ENCODE data around the gene SNX20.
A peak's percentile ranks its signal among the peaks of the same experiment; 100 is the strongest.

Gene SNX20

DNA sequence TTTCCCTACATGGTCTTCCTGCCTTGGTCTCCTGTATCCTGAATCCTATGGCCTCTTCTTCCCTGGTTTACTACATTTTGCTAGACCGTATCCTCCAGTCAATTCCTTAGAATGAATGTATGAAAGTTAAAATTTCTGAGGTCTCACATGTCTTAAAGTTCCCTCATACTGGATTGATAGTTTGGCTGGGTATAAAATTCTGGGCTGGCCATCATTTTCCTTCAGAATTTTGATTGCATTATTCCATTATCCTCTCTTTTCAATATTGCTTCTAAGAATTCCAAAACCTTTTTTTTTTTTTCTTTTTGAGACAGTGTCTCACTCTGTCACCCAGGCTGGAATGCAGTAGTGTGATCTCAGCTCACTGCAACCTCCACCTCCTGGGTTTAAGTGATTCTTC is 23.1 kb upstream of the SNX20 start:
- DNase-seq = no peak

DNA sequence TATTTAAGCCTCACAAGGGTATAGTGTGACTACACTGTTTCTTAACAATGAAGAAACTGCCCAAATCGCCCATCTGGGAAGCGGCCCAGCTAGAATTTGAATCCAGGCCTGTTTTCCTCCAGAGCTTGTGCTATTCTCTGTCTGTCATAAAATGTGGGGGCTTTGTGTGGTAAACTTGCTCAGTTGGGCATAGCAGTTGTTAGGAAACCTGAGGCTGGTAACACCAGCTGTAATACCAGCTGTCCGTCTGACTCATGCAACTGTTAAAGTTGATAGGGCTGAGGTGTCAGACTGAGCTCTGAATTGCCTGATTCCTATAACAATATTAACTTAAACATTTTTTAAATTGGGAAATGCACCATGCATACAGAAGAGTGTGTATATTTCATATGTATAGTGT is 21.6 kb upstream of the SNX20 start:
- DNase-seq = no peak

DNA sequence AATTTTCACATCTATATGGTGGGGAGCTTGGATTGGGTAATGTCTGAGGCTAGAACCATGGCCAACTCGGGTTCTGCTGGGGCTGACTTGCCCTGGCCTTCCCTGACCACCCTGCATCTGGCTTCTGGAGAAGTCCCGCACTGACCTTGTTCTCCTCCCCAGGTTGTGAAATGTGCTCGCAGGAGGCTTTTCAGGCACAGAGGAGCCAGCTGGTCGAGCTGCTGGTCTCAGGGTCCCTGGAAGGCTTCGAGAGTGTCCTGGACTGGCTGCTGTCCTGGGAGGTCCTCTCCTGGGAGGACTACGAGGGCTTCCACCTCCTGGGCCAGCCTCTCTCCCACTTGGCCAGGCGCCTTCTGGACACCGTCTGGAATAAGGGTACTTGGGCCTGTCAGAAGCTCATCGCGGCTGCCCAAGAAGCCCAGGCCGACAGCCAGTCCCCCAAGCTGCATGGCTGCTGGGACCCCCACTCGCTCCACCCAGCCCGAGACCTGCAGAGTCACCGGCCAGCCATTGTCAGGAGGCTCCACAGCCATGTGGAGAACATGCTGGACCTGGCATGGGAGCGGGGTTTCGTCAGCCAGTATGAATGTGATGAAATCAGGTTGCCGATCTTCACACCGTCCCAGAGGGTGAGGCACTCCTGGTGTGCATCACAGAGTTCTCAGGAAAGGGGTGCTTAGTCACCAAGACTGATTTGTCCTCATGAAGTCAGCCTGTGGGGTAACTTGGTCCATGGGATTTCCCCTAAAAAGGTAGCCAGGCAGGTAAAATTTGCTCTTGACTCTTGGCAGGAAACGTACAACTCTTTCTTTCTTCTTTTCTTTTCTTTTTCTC is 18.4 kb upstream of the SNX20 start:
- DNase-seq = peak; percentile 73 to 81

DNA sequence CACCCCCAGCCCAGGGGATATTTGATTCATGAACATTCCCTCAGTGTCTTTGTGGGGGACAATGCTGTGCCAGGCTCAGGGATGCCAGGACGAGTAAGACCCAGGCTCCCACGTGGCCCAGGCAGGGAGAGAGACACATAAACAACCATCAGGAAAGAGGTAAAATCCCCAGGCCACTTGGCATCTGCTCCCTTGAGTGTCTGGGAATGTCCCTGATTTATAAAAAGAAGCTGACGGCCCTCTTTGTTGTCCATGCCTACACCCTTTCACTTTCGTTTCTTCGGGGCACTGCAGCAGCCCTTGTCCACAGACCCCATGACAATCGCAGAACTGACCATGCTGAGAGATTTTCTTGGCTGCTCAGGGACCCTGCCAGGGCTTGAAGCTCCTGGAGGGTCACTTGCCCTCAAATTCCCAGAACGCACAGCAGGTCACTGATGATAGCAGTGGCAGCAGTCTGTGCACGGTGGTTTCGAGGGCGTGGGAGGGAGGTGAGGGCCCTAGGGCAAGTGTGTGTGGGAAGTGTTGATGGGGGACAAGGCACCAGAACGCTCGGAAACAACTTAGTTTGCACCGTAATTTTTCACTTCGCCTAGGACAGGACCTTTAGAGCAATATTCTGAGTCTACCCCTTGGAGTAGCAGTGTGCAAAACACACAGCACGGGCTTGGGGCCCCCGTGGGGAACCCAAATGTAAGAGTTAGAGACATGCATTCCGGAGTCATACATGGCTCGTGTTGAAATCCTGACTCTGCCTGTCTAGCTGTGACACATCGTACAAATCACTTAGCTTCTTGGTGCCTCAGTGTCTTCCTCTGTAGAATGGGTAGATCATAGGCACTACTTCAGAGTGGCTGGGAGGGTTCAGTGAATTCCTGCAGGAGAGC is 17.0 kb upstream of the SNX20 start:
- DNase-seq = peak; percentile 76 to 80

DNA sequence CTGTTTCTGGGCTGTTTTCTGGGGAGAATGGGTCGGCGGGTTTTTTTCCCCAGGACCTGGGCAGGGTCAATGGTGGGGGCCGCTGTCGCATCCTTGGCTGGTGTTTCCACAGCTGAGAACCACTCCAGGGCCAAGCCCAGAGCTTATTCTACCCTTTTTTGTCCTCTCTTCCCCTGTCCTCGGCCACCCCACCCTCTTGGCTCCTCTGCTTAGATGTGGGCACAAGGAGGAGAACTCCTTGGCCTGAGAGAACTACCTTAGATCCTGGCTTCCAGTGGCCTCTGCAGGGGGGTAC is 16.3 kb upstream of the SNX20 start:
- DNase-seq = no peak

DNA sequence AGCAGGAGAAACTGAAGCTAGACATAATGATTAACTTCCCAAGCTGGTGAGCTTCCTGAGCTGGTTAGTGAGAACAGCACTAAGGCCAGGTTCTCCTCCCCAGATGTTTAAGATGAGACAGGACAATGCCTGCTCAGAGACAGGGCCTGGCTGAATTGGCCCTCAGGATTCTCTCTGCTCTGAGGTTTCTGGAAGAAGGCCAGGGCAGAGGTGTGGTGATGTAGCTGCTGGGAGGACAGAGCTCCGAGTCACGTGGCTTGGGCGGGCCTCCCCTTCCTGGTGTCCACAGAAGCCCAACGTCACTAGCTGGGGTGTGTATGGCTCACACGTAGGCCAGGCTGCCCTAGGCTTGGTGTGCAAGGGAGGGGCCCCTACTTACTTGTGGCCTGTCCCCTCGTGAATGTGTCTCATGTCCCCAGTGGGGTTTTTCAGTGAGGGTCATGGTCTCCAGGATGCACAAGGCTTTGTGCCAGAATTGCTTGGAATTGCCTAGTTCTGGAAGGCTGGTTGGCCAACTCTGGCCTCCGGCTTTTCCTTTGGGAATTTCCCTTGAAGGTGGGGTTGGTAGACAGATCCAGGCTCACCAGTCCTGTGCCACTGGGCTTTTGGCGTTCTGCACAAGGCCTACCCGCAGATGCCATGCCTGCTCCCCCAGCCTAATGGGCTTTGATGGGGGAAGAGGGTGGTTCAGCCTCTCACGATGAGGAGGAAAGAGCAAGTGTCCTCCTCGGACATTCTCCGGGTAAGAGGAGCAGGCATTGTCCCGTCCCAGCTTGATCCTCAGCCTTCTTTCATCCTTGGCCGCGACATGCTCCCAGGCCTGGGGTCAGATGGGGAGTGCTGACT is 15.7 kb upstream of the SNX20 start:
- DNase-seq = peak; percentile 80 to 86

DNA sequence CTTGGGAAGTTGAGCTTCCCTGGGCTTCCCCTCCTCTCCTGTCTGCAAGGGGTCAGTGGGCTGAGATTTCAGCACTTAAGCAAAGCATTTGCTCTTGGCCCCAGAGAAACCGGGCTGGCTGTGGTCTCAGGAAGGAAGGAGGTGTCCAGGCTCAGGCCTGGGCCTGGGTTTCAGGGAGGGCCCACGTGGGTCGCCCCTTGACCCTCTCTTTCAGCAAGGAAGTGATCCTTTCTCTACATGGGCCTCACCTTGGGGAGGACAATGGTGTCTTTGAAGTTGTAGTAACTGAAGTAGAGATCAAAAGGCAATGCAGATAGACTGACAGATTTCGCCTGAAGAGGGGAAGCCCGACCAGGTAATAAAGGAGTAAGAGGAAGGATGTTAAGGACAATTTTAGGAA is 15.0 kb upstream of the SNX20 start:
- DNase-seq = no peak

DNA sequence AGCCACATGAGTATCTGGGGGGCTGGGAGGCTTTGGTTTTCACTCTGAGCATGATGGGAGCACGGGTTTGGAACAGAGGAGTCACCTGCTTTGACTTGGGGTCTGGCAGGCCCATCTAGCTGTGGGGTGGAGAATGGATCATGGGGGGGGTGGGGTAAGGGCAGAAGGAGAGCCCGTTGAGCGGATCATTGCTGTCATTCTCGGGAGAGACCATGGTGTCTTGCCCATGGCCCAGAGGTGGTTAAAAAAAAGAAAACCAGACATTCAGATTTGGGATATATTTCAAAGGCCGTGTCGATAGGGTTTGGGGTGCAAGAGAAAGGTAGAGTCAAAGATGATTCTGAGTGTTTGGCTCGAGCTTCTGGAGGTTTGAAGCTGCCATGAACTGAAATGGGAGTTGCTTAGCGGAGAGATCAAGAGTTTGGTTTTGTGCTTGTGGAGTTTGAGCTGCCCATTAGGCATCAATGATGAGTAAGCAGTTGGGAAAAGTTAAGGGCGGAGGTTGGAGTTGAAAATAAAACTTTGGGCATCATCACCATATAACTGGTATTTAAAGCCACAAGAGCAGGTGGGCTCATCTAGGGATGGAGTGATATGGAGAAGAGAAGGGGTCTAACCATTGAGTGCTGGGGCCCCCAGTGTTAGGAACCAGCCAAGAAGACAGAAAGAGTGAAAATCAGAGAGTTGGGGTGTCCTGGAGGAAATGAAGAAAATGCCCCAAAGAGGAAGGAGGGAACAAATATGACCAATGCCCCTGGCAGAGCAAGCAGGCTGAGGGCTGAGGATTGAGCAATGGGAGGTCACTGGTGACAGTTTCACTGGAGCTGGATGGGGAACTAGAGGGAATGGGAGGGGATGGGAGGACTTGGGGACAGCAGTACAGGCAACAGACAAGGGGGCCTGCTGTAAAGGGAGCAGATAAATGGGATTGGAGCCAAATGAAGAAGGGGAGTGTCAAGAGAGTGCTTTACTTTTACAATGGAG is 14.2 kb upstream of the SNX20 start:
- no peak for DNase-seq

DNA sequence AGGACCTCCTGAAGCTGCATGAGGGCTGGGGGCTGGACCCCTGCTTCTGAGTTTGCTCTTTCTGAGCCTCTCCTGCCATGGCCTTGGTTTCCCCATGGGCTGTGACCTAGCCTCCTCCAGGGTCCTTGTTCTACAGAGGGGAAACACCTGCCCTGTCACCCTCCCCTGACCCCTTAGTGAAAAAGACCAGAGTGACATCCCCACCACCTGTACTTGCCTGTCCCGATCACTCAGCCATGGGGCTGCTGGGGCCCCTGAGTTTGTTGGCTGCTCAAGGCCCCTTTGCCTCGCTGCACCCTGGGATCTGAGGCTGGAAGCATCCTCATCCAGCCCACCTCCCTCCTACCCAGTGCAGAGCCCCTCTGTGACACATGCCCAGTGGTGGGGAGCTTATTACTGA is 13.1 kb upstream of the SNX20 start:
- DNase-seq = no peak

DNA sequence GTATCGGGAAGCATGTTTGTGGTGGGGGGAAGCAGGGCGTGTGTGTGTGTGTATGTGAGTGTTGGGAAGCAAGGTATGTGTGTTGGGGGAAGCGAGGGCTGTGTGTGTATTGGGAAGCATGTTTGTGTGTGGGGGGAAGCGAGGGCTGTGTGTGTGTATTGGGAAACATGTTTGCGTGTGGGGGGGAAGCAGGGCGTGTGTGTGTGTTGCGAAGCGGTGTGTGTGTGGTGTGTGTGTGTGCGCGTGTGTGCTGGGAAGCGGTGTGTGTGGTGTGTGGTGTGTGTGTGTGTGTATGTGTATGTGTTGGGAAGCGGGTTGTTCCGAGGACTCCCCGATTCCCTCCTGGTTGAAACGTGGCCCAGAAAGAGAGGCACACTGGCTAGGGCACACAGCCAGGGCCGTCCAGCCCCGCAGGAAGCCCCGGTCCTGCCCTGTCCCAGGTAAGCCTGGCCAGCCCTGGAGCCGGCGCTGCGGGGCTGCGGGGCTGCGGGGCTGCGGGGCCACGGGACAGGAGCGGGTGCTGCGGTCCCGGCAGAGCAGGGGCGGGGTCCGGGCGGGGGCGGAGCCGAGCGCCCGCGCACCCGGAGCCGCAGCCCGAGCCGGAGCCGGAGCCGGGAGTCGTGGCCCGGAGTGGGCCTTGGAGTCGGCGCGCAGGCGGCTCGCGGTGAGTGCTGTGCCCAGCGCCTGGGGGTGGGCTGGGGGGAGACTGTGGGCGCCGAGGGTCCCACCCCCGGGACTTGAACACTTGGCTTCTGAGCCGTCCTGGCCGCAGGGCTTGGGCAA is 12.1 kb upstream of the SNX20 start, which contains the start of gene NOD2:
Gene NOD2, plus strand, starts transcription at position 608 of the 783 bp plus-strand sequence. CDS start 5,890 bp downstream, outside the sequence.
- DNase-seq = peak in 1 of 2 experiments; percentile 41

DNA sequence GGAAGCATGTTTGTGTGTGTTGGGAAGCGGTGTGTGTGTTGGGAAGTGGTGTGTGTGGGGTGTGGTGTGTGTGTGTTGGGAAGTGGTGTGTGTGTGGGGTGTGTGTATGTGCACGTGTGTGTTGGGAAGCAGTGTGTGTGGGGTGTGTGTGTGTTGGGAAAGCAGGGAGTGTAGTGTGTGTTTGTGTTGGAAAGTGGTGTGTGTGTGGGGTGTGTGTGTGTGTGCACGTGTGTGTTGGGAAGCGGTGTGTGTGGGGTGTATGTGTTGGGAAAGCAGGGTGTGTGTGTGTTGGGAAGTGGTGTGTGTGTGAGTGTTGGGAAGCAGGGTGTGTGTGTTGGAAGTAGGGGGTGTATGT is 11.5 kb upstream of the SNX20 start:
- DNase-seq = no peak

DNA sequence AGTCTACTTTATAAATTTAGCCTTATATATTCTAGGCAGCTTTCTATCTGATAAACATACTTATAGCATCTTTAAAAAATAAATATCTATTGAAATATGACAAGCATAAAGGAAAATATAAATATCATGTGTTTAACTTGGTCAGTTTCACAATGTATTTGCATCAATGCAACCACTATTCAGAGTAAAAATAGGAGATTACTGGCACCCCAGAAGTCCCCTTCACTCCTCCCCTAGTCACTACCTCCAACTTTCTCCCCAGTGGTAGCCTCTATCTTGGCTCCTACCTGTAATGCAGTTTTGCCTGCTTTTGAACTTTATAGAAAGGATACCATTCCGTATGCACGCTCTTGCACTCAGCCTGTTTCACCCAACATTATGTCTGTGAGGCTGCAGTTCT is 9.1 kb upstream of the SNX20 start:
- no peak for DNase-seq

DNA sequence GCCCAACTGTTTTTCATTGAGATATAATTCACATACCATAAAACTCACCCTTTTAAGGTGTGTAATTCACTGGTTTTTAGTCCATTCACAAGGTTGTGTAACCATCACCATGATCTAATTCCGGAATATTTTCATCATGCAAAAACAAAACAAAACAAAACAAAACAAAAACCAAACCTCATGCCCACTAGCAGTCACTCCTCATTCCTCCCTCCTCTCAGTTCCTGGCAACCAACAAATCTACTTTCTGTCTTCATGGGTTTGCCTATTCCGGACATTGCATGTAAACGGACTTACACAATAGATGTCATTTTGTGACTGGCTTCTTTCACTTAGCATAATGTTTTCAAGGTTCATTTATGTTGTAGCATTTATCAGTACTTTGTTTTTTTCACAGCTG is 7.8 kb upstream of the SNX20 start:
- no peak for DNase-seq

DNA sequence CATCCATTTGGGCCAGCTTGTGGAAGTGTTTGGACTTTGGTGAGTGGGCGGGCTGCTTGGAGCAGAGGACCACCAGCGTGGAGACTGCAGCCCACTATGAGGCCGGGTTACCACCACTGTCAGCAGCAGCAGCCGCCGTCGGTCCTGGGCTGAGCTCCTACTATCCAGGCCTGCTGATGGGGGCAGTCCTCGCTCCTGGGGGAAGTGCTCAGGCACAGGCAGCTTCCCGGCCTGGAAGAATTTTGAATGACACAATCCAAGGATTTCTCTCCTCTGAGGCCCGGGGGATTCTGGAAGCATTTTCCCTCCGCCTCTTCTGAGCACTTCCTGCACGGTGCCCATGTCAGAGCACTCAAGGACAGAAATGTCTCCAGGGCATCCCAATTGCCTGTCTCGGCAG is 7.0 kb upstream of the SNX20 start:
- DNase-seq = no peak

DNA sequence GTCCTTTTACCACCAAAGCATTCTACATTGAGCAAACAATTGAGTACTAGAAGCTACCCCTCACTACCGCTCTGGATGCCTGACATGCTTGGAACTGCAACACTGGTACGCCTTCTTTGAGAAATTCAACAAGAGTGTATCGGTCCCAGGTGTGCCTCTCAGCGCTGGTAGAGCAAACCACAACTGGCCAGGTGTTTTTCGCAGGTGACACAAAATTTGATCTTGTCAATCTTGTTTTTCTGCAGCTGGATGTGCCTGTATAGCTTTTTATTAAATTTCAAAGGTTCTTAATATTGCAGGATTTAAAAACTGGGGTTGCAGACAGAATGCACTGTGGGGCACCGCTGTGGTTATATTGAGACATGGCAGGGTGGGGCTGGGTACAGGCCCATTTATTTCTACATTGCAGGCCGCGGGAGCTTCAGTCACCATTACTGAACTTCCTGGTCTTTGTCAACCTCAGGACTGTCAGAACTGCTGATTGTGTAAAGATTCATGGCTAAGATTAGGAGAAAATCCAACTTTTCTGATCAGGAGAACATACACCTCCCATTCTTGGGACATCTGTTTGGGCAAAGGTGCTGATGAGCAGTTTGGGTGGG is 4.5 kb upstream of the SNX20 start:
- no peak for DNase-seq

DNA sequence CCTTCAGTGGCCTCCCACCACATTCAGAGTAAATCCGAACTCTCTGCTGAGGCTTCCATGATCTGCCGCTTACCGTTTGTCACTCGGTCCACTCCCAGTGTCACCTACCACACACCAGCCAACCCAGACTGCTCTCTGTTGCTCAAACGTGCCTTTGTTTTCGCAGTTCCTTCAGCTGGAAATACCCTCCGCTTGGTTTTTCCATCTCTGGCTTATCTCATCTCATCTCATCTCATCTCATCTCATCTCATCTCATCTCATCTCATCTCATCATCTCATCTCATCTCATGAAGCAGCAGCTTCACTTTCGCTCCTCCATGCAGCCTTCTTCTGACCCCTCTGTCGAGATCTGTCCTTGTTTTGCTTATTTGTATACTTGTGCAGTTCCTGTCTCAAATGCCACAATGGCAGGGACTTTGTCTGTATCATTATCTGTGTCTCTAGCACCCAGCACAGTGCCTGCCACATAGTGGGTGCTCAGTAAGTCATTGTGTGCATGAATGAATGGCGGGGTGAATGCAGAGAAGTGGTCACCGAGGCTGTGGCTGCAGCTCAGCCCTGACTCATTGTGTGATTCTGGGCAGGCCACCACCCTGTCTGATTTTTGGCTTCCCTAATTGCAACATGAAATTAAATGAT is 3.8 kb upstream of the SNX20 start:
- peak in 1 of 2 experiments; percentile 59 for DNase-seq

DNA sequence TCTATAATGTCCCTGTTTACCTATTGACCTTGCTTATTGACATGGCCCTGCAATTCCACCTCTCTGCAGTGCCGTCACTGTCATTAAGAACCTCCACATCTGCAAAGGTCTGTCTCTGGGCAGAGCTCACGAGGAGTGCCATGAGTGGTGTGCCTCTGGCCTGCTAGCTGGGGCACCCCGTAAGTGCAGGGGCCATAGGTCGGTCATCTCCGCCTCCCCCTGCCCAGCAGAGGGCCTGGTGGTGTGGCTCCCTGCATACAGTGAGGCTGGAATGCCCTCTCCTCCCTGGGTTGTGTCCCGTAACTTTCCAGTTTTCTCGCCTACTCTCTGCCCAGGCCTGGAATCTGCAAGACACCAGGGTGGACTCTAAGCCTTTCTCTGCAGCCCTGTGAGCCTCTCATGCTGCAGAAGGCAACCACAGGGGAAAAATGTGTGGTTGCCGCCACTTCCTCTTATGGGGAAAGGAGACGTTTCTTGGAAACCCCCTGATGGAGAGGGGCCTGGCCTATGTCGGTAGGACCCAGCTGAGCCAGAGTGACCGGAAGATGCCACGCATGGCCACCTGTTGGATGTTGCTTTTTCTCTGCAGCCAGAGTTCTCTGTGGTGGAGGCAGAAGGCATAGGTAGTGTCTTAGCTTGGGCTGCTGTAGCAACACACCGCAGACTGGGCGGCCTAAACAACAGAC is 2.7 kb upstream of the SNX20 start:
- DNase-seq = peak; percentile 58 to 69

DNA sequence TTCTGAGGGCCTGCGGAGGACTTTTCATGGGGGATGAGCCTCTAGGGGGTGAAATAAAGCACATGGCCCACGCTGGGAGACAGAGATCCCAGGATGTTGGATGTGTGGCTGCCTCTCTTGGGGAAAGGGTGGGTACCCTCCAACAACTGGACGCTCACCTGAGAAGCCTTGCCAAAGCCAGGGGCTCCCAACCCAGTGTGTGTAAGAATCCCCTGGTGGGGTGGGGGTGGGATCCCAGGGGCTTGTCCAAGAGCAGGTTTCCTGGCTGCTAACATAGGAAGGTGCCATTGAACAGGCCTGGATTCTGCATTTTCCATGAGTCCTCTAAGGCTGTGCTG is 587 bp downstream of the SNX20 start:
- DNase-seq = no peak

DNA sequence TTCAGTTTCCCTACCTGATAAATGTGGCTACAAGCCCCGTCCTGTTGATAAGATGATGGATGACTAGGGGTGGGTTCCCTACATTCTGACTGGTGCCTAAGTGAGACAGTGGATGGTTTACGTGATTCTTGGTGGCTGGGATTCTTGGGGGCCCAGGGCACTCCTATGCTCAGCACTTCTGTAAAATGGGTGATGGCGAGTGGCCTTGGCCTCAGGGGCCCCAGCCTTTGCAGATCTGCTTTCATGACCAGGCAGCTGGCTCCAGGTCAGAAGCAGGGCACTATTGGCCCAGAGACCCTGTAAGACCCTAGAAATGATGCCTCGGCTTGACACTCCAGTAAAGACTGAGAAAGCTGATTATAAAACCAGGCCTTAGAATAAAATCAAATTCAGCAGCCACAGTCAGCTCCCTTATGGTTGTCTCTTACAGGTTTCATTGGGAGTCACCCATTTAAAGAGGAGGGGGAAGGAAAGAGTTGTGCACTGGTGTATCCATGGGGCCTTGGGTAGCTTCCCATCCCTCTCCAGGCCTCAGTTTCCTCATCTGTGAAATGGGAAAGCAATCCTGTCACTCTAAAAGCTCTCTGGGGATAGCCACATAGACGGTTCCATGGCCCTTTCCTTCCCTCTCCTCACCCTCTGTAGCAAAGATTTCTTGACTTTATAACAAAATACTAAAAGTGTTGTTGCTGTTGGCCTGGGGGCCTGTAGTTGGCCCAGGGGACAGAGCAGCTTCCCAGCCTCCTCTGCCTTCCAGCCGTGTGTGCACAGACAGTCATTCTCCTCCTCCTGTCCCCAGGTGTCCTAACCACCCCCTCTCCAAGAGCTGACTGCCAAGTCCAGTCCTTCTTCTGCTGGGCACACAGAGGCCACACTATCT is 1.2 kb downstream of the SNX20 start:
- no peak for DNase-seq

All from activated CD4-positive, alpha-beta T cell treated with anti-CD3 and anti-CD28 coated beads, Interleukin-2, amount 50 U/mL, for 48 hours (primary cell).